HCT116 (cell line): ENCODE results near the gene IFNW1.

Experiments
- CTCF ChIP-seq, 3 experiments: fragments of 200-600 bp in 1 of 3; sonication (generic) in 1 of 3; IDR thresholded peaks in 2 of 3; conservative IDR thresholded peaks in 1 of 3; 2 replicates each; pipeline ENCODE4 v1.5.1; 2012 to 2017; ENCODE audit warnings: low read depth in 2 of 3, low read length in 2 of 3, antibody characterized with exemption in 1 of 3, borderline replicate concordance in 1 of 3, control low read depth in 1 of 3, mild to moderate bottlenecking in 1 of 3, mixed read lengths in 1 of 3, mixed run types in 1 of 3, moderate library complexity in 1 of 3; ENCODE audit not compliant: insufficient read depth in 1 of 3
- EZH2 ChIP-seq: fragments of 200-600 bp; sonication (generic); IDR thresholded peaks from 2 replicates; pipeline ENCODE4 v1.6.1; 2017; ENCODE audit warnings: antibody characterized with exemption, mixed run types
- POLR2AphosphoS5 ChIP-seq: IDR thresholded peaks from 2 replicates; pipeline ENCODE4 v1.6.1; 2011; ENCODE audit warnings: mild to moderate bottlenecking, low read depth, low read length, moderate library complexity
- SP1 ChIP-seq: IDR thresholded peaks from 2 replicates; pipeline ENCODE4 v1.6.1; 2012; ENCODE audit warnings: low read depth

GRCh38 chr9:21102305-21102704 lies 39.3 kb downstream of the IFNW1 start:
- TF ChIP-seq EZH2: no peak
- TF ChIP-seq POLR2AphosphoS5: no peak
- TF ChIP-seq CTCF (IDR thresholded peaks at IDR 0.05 in 2 of 3, conservative IDR thresholded peaks at IDR 0.05 in 1 of 3; ENCODE audit: borderline replicate concordance in 1 of 3, insufficient read depth in 1 of 3, low read depth in 2 of 3, low read length in 2 of 3): no peak
- TF ChIP-seq SP1: no peak
